Breast epithelium (tissue), 4 donors: ENCODE data around the gene WIPI1. TPM values are rescaled to one million over a fixed set of nuclear protein-coding genes. Genes with fewer than 3 reads are reported as not detected.

Experiments
- DNase-seq, 2 donors: peaks; one replicate each; pipeline ENCODE4 v3.0.0-alpha.2; 2019; ENCODE audit warnings: low spot score in 2 of 2
- H3K27ac ChIP-seq, 2 donors: fragments of 200-600 bp; sonication (generic) in 1 of 2; one replicate each; pipeline ENCODE4 v1.5.1; 2016 to 2019; ENCODE audit warnings: mild to moderate bottlenecking in 1 of 2
- H3K27me3 ChIP-seq, 2 donors: fragments of 200-600 bp; sonication (generic) in 1 of 2; one replicate each; pipeline versions ENCODE4 v1.5.1 to v1.6.0; 2017 to 2019; ENCODE audit warnings: control low read depth in 1 of 2, mild to moderate bottlenecking in 1 of 2
- H3K36me3 ChIP-seq: fragments of 200-600 bp; one replicate; pipeline ENCODE4 v1.5.1; 2019
- H3K4me1 ChIP-seq, 2 donors: fragments of 200-600 bp; sonication (generic); one replicate each; pipeline ENCODE4 v1.5.1; 2016 to 2019; ENCODE audit warnings: control low read depth in 1 of 2
- H3K4me3 ChIP-seq, 3 donors: fragments of 200-600 bp; sonication (generic); 1 replicate in 2 of 3; 2 replicates in 1 of 3; pipeline ENCODE4 v1.5.1; 2016 to 2019; ENCODE audit warnings: mild to moderate bottlenecking in 3 of 3, moderate library complexity in 2 of 3
- H3K9me3 ChIP-seq, 2 donors: fragments of 200-600 bp; sonication (generic) in 1 of 2; one replicate each; pipeline ENCODE4 v1.5.1; 2016 to 2019; ENCODE audit warnings: control low read depth in 1 of 2
- POLR2A ChIP-seq: fragments of 450-650 bp; IDR thresholded peaks from one replicate; pipeline ENCODE4 v1.6.1; 2016; ENCODE audit warnings: antibody characterized with exemption, mild to moderate bottlenecking, moderate library complexity
- POLR2AphosphoS5 ChIP-seq, 3 donors: sonication (generic); formaldehyde crosslinking; IDR thresholded peaks; one replicate each; pipeline ENCODE4 v1.6.1; 2017; ENCODE audit warnings: antibody characterized with exemption in 3 of 3
- intact Hi-C: fragments of 100-400 bp; cut with DNase I; formaldehyde crosslinking; loops from one replicate; pipeline ENCODE4 v1.15.1; 2023; ENCODE audit warnings: low total_unique reads
- total RNA-seq, 3 donors: library from RNA; depleted of rRNA; stranded (reverse); fragments of >200 nt; gene quantifications; one replicate each; pipeline ENCODE4 v1.1.0, GENCODE V29; 2016
- TF ChIP-seq, protein P1 (sequence below), 3 donors: fragments of 450-650 bp; IDR thresholded peaks; one replicate each; pipeline ENCODE4 v1.5.1; 2016 to 2017; ENCODE audit warnings: antibody characterized with exemption in 3 of 3, mild to moderate bottlenecking in 3 of 3, moderate library complexity in 3 of 3

WIPI1 gene
- total RNA-seq, 3 donors from 2014 or later: 65.1 to 83.6 (median 70.9) TPM

DNA sequence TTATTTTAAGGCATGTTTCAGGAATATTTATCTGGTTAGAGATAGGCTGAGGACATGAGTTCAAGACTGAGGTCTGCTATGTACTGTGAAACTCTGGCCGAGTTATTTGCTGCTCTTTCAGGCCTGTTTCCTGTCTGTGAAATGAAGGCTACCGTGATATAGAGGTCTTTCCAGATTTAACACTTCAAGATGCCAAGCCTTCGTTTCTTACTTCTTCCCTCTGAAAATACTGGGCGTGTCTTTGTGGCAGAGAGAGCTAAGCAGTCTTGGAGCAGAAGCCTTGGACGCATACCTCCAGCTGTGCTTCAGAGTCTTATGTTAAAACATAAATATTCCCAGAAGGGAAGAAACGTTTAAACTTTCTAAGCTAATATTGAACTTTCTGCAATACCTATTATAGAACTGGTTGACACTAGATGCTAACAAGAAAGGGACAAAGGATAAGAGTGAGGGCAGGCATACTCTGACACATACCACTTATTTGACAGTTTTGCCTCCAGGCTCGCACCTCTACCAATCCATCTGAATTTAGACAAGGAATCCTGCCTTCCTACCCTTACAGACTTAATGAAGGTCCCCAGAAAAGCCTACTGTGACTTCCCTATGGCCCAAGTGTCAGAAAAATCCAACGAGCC lies 17.5 kb downstream of the WIPI1 start:
- Histone ChIP-seq H3K4me1 (peaks cover 6 to 8% of the 10 kb centered on the region in 2 donors), H3K4me3 (no peak overlapping the region), H3K27ac (peak overlapping the region in 1 of 2 donors; percentile 34), H3K9me3 (no peaks in the 10 kb centered on the region), H3K27me3 (no peaks in the 10 kb centered on the region), H3K36me3 (no peaks in the 10 kb centered on the region)
- TF ChIP-seq, protein P1, sequence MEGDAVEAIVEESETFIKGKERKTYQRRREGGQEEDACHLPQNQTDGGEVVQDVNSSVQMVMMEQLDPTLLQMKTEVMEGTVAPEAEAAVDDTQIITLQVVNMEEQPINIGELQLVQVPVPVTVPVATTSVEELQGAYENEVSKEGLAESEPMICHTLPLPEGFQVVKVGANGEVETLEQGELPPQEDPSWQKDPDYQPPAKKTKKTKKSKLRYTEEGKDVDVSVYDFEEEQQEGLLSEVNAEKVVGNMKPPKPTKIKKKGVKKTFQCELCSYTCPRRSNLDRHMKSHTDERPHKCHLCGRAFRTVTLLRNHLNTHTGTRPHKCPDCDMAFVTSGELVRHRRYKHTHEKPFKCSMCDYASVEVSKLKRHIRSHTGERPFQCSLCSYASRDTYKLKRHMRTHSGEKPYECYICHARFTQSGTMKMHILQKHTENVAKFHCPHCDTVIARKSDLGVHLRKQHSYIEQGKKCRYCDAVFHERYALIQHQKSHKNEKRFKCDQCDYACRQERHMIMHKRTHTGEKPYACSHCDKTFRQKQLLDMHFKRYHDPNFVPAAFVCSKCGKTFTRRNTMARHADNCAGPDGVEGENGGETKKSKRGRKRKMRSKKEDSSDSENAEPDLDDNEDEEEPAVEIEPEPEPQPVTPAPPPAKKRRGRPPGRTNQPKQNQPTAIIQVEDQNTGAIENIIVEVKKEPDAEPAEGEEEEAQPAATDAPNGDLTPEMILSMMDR (IDR thresholded peaks at IDR 0.05): no peak
- TF ChIP-seq POLR2A (no peak), POLR2AphosphoS5 (IDR thresholded peaks at IDR 0.05) (no peak)
- intact Hi-C loops: no loop called here
- no peak for DNase-seq

DNA sequence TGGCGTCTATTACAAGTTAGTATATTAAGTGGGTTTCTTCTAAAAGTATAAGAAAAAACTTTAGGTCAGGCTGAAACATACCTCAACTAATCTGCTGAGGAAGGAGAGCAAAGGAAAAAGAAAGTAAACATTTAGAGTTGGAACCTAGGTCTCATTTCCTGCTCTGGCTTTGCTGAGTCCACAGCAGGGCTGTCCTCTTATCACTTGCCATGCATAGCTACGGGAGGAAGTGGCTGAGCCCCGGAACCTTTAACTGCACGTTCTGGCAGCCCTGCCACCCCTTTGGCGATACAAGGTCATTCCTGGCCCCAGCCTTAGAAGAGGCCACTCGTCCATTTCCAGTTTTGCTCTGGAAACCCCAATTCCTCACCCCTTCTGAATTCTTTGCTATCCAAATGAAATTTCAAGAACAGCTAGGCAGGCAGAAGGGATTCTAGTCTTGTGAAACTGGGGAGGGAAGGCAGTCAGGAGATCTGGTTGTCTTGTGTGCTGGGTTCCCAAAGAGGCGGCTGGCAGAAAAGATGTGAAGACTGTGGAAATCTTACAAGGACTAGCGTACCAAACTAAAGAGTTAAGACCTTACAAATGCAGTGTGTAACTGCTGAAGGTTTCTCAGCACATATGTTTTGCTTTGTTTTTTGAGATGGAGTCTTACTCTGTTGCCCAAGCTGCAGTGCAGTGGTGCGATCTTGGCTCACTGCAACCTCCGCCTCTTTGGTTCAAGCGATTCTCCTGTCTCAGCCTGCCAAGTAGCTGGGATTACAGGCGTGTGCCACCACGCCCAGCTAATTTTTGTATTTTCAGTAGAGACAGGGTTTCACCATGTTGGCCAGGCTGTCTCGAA lies 19.1 kb downstream of the WIPI1 start:
- H3K4me1 ChIP-seq: peaks cover 6 to 8% of the 10 kb centered on the region in 2 donors
- TF ChIP-seq POLR2AphosphoS5 (IDR thresholded peaks at IDR 0.05) (no peak), POLR2A (no peak)
- TF ChIP-seq, protein P1 (IDR thresholded peaks at IDR 0.05): no peak
- intact Hi-C loops: no loop called here
- no peak overlapping the region for H3K27ac ChIP-seq
- DNase-seq: no peak
- H3K9me3 ChIP-seq: no peaks in the 10 kb centered on the region
- no peaks in the 10 kb centered on the region for H3K27me3 ChIP-seq
- no peak overlapping the region for H3K4me3 ChIP-seq
- no peaks in the 10 kb centered on the region for H3K36me3 ChIP-seq

DNA sequence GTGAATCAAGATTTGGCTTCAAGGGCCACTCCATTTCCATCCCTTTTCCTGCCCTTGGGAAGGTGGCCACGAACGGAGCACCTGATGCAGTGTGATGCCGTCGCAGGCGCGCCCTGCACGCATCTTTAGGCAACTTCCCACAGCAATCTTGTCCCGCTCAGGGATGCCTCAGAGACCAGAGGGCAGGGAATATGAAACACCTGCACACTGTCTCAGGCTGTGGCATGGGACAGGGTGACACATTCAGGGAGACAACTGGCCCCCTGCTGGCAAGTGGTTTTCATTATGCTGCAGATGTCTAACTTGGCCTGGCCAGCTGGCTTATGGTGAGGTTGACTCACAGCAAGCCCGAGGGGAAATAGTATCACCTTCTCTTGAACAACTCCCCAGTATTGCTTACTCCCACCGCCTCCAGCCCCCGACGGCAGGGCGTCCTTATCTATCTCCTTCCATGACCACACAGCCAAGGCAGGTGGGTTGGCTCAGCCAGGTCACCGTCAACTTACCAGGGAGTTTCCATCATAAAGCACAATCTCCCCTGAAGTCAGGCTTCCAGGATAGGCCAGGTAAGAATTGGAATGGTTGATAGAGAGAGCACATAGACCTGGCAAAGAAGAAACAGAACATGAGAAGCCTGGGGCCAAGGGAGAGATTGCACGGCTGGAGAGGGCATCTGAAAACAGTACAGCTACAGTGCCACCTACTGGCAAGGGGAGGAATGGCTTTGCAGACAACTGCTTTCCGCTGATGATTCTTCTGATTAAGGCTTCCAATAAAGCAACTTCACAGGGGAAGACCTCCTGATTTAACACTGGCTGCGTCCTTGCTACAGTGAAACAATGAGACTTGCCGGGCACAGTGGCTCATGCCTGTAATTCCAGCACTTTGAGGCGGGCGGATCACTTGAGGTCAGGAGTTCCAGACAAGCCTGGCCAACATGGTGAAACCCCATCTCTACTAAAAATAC lies 21.1 kb downstream of the WIPI1 start:
- Histone ChIP-seq H3K4me1 (peaks cover 6 to 8% of the 10 kb centered on the region in 2 donors), H3K36me3 (peaks cover 4% of the 10 kb centered on the region), H3K27ac (peak overlapping the region; percentile 45 to 68), H3K27me3 (no peaks in the 10 kb centered on the region), H3K4me3 (peak overlapping the region in 1 of 3 donors; percentile 10), H3K9me3 (no peaks in the 10 kb centered on the region)
- DNase-seq: peak; percentile 70 to 82
- intact Hi-C loops: no loop called here
- TF ChIP-seq POLR2A (no peak), POLR2AphosphoS5 (IDR thresholded peaks at IDR 0.05) (peak in 2 of 3 donors; percentile 34 to 60)
- TF ChIP-seq, protein P1 (IDR thresholded peaks at IDR 0.05): peak; percentile 93 to 94 (median 93)

DNA sequence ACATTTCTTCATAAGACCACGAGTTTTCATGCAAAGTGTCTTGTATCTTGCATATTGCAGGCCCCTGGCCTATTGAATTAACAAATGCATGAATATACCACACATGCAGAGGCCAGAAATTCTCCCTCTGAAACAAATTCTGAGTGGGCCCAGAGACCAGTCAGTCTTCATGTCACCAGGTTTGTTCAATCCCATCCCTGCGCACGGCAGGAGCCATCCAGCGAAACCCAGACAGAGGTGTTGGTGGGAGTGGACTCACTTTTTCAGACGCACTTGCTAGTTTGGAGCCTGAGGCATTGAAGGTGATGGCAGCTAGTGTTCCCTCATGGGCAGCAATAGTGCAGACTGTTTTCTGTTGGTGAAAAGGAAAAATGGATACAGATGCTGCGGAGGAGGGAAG lies 21.9 kb downstream of the WIPI1 start:
- peak overlapping the region in 1 of 2 donors; percentile 68 for H3K27ac ChIP-seq
- H3K9me3 ChIP-seq: no peaks in the 10 kb centered on the region
- peaks cover 4% of the 10 kb centered on the region for H3K36me3 ChIP-seq
- intact Hi-C loops: no loop called here
- H3K4me1 ChIP-seq: peaks cover 6 to 8% of the 10 kb centered on the region in 2 donors
- H3K27me3 ChIP-seq: no peaks in the 10 kb centered on the region
- DNase-seq: peak in 1 of 2 donors; percentile 14
- no peak overlapping the region for H3K4me3 ChIP-seq
- TF ChIP-seq POLR2AphosphoS5 (IDR thresholded peaks at IDR 0.05): no peak
- TF ChIP-seq POLR2A: no peak
- TF ChIP-seq, protein P1 (IDR thresholded peaks at IDR 0.05): no peak
